Tibial nerve (tissue), 4 donors: ENCODE measurements around the gene CAV1. TPM values are rescaled to one million over a fixed set of nuclear protein-coding genes. Genes with fewer than 3 reads are reported as not detected.

Experiments
- DNase-seq, 2 donors: peaks; one replicate each; pipeline ENCODE4 v3.0.0-alpha.2; 2019; ENCODE audit warnings: low spot score in 2 of 2
- H3K27ac ChIP-seq, 4 donors: fragments of 200-600 bp; sonication (generic) in 3 of 4; one replicate each; pipeline ENCODE4 v1.5.1; 2017 to 2019; ENCODE audit warnings: mild to moderate bottlenecking in 1 of 4
- H3K27me3 ChIP-seq, 2 donors: fragments of 200-600 bp; sonication (generic) in 1 of 2; one replicate each; pipeline versions ENCODE4 v1.5.1 to v1.6.0; 2017 to 2019
- H3K36me3 ChIP-seq, 3 donors: fragments of 200-600 bp; sonication (generic); one replicate each; pipeline ENCODE4 v1.5.1; 2018 to 2019
- H3K4me1 ChIP-seq, 4 donors: fragments of 200-600 bp; sonication (generic) in 3 of 4; one replicate each; pipeline ENCODE4 v1.5.1; 2017 to 2019
- H3K4me3 ChIP-seq, 4 donors: fragments of 200-600 bp; sonication (generic) in 3 of 4; one replicate each; pipeline ENCODE4 v1.5.1; 2017 to 2019; ENCODE audit warnings: mild to moderate bottlenecking in 1 of 4, moderate library complexity in 1 of 4
- H3K9me3 ChIP-seq, 4 donors: fragments of 200-600 bp; sonication (generic) in 3 of 4; one replicate each; pipeline ENCODE4 v1.5.1; 2017 to 2019
- EP300 ChIP-seq, 2 donors: sonication (generic); formaldehyde crosslinking; IDR thresholded peaks; one replicate each; pipeline ENCODE4 v1.6.1; 2017; ENCODE audit warnings: antibody characterized with exemption in 2 of 2, mild to moderate bottlenecking in 1 of 2
- POLR2A ChIP-seq, 2 donors: fragments of 450-650 bp; IDR thresholded peaks; one replicate each; pipeline ENCODE4 v1.6.1; 2017; ENCODE audit warnings: antibody characterized with exemption in 2 of 2, mild to moderate bottlenecking in 2 of 2, moderate library complexity in 2 of 2
- WGBS, 2 donors: methylation state at CpG; one replicate each; pipeline ENCODE4 v1.1.5; 2018; 5-methylcytosine and 5-hydroxymethylcytosine counted together
- total RNA-seq, 4 donors: library from RNA; depleted of rRNA; stranded (reverse); fragments of >200 nt; gene quantifications; one replicate each; pipeline ENCODE4 v1.1.0, GENCODE V29; 2016
- TF ChIP-seq, protein P1 (sequence below), 5 experiments: fragments of 200-600 bp in 3 of 5; fragments of 450-650 bp in 2 of 5; sonication (generic) in 3 of 5; IDR thresholded peaks; one replicate each; pipeline ENCODE4 v1.5.1; 2016 to 2019; ENCODE audit warnings: antibody characterized with exemption in 5 of 5, mild to moderate bottlenecking in 3 of 5, moderate library complexity in 2 of 5

CAV1 gene
- total RNA-seq, 4 donors from 2014 or later, result 196 to 375 (median 312) TPM

GRCh38 chr7:116576350-116577319 lies 51.8 kb downstream of the CAV1 start:
- Histone ChIP-seq H3K4me3 (no peak overlapping the region), H3K4me1 (peaks cover 0 to 27% (median 9%) of the 10 kb centered on the region in 4 donors), H3K27ac (peak overlapping the region in 2 of 4 donors; percentile 21 to 76), H3K9me3 (peaks cover 0 to 4% (median 0%) of the 10 kb centered on the region in 4 donors), H3K27me3 (no peaks in the 10 kb centered on the region), H3K36me3 (no peaks in the 10 kb centered on the region)
- 67 to 72% methylated on average over 7 of the region's 7 CpGs for WGBS, 2 donors
- peak in 1 of 2 donors; percentile 26 for TF ChIP-seq EP300 (IDR thresholded peaks at IDR 0.05)
- no peak for TF ChIP-seq POLR2A (IDR thresholded peaks at IDR 0.05)
- no peak for DNase-seq

- Histone ChIP-seq H3K4me1 (peaks cover 0 to 24% (median 9%) of the 10 kb centered on the region in 4 donors), H3K27ac (peak overlapping the region in 2 of 4 donors; percentile 21 to 76), H3K4me3 (no peak overlapping the region), H3K9me3 (peaks cover 0 to 4% (median 0%) of the 10 kb centered on the region in 4 donors), H3K36me3 (no peaks in the 10 kb centered on the region), H3K27me3 (no peaks in the 10 kb centered on the region)
- TF ChIP-seq EP300 (IDR thresholded peaks at IDR 0.05) (no peak), POLR2A (IDR thresholded peaks at IDR 0.05) (no peak)
- TF ChIP-seq, protein P1, sequence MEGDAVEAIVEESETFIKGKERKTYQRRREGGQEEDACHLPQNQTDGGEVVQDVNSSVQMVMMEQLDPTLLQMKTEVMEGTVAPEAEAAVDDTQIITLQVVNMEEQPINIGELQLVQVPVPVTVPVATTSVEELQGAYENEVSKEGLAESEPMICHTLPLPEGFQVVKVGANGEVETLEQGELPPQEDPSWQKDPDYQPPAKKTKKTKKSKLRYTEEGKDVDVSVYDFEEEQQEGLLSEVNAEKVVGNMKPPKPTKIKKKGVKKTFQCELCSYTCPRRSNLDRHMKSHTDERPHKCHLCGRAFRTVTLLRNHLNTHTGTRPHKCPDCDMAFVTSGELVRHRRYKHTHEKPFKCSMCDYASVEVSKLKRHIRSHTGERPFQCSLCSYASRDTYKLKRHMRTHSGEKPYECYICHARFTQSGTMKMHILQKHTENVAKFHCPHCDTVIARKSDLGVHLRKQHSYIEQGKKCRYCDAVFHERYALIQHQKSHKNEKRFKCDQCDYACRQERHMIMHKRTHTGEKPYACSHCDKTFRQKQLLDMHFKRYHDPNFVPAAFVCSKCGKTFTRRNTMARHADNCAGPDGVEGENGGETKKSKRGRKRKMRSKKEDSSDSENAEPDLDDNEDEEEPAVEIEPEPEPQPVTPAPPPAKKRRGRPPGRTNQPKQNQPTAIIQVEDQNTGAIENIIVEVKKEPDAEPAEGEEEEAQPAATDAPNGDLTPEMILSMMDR (IDR thresholded peaks at IDR 0.05), result no peak
- 47 to 56% methylated on average over 6 of the region's 6 CpGs for WGBS, 2 donors
- DNase-seq, result no peak
Measured at GRCh38 chr7:116577320-116577871, 52.6 kb downstream of the CAV1 start.

- H3K27me3 ChIP-seq, result no peaks in the 10 kb centered on the region
- no peaks in the 10 kb centered on the region for H3K36me3 ChIP-seq
- peaks cover 0 to 30% (median 9%) of the 10 kb centered on the region in 4 donors for H3K4me1 ChIP-seq
- TF ChIP-seq, protein P1 (IDR thresholded peaks at IDR 0.05), result no peak
- TF ChIP-seq POLR2A (IDR thresholded peaks at IDR 0.05) (no peak), EP300 (IDR thresholded peaks at IDR 0.05) (no peak)
- no peak for DNase-seq
- H3K9me3 ChIP-seq, result peaks cover 0 to 4% (median 0%) of the 10 kb centered on the region in 4 donors
- no peak overlapping the region for H3K4me3 ChIP-seq
- H3K27ac ChIP-seq, result no peak overlapping the region
- WGBS, 2 donors, result 94 to 99% methylated on average over 3 of the region's 3 CpGs
Measured at GRCh38 chr7:116578526-116578925, 53.7 kb downstream of the CAV1 start.

DNA sequence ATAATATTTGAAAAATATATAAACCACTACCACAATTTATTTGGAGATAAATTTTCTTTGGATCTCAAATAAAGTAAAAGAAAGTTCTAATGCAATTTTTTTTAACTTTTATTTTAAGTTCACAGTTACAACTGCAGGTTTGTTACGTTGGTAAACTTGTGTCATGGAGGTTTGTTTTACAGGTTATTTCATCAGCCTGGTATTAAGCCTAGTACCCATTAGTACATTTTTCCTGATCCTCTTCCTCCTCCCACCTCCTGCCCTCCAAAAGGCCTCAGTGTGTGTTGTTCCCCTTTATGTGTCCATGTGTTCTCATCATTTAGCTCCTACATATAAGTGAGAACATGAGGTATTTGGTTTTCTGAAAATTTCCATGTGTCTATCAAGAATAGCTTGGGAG lies 54.5 kb downstream of the CAV1 start:
- H3K36me3 ChIP-seq, result no peaks in the 10 kb centered on the region
- H3K9me3 ChIP-seq, result peaks cover 0 to 4% (median 0%) of the 10 kb centered on the region in 4 donors
- TF ChIP-seq, protein P1 (IDR thresholded peaks at IDR 0.05), result no peak
- TF ChIP-seq POLR2A (IDR thresholded peaks at IDR 0.05), result no peak
- TF ChIP-seq EP300 (IDR thresholded peaks at IDR 0.05), result no peak
- H3K27ac ChIP-seq, result no peak overlapping the region
- no peak overlapping the region for H3K4me3 ChIP-seq
- DNase-seq, result no peak
- 96 to 97% methylated on average over 1 of the region's 1 CpG for WGBS, 2 donors
- H3K4me1 ChIP-seq, result peaks cover 0 to 29% (median 13%) of the 10 kb centered on the region in 4 donors
- no peaks in the 10 kb centered on the region for H3K27me3 ChIP-seq

GRCh38 chr7:116579835-116580234 lies 55.0 kb downstream of the CAV1 start:
- H3K36me3 ChIP-seq, result no peaks in the 10 kb centered on the region
- no peak overlapping the region for H3K27ac ChIP-seq
- no peak overlapping the region for H3K4me3 ChIP-seq
- TF ChIP-seq EP300 (IDR thresholded peaks at IDR 0.05) (no peak), POLR2A (IDR thresholded peaks at IDR 0.05) (no peak)
- TF ChIP-seq, protein P1 (IDR thresholded peaks at IDR 0.05), result no peak
- peaks cover 0 to 4% (median 0%) of the 10 kb centered on the region in 4 donors for H3K9me3 ChIP-seq
- WGBS, 2 donors, result 86 to 99% methylated on average over 2 of the region's 2 CpGs
- H3K27me3 ChIP-seq, result no peaks in the 10 kb centered on the region
- H3K4me1 ChIP-seq, result peaks cover 0 to 28% (median 13%) of the 10 kb centered on the region in 4 donors
- DNase-seq, result no peak
